ENCODE results near the gene LBHD1. TPM values are rescaled to one million over a fixed set of nuclear protein-coding genes. Genes with fewer than 3 reads are reported as not detected.
"Not testable (repeated sequence)": the region's sequence is repeated elsewhere in the genome, so short reads cannot be mapped to it uniquely, and the experiment has no call there.

The LBHD1 gene
- 1 to 10 TPM; 4.9 to 9.5 (median 8.8) TPM for polyA plus RNA-seq (ENCODE audit: insufficient read depth in 1 of 5, insufficient read length in 5 of 5, low replicate concordance in 1 of 5)
- long read RNA-seq, donor 1, partial matches to known transcripts, result 0 of 2 reads
- long read RNA-seq, donor 1, other reads (novel, unspliced or antisense), result 0 of 2 reads
- long read RNA-seq, donor 2, partial matches to known transcripts, result 0 of 1 reads
- long read RNA-seq, donor 2, other reads (novel, unspliced or antisense), result 0 of 1 reads
- long read RNA-seq, donor 3, partial matches to known transcripts, result 0 of 1 reads
- long read RNA-seq, donor 3, other reads (novel, unspliced or antisense), result 0 of 1 reads
- long read RNA-seq, donor 4, partial matches to known transcripts, result 10 of 10 reads
- long read RNA-seq, donor 4, other reads (novel, unspliced or antisense), result 0 of 10 reads
- long read RNA-seq, donor 5, result 0 reads
- long read RNA-seq, donor 6, partial matches to known transcripts, result 5 of 6 reads
- long read RNA-seq, donor 6, other reads (novel, unspliced or antisense), result 0 of 6 reads
- long read RNA-seq, donor 7, partial matches to known transcripts, result 0 of 7 reads
- long read RNA-seq, donor 7, other reads (novel, unspliced or antisense), result 6 of 7 reads
- long read RNA-seq, donor 8, result 0 reads

- DNase-seq, result peak; percentile 74 to 81
Measured at GRCh38 chr11:62671608-62672389, at the start of gene LBHD1, which contains the start of gene UQCC3. TSS of gene LBHD1 (minus strand) at chr11:62672267. CDS start at chr11:62670031, 2,236 bp downstream. TSS of gene UQCC3 (plus strand) at chr11:62671673. CDS start at chr11:62671746, 73 bp downstream.

DNA sequence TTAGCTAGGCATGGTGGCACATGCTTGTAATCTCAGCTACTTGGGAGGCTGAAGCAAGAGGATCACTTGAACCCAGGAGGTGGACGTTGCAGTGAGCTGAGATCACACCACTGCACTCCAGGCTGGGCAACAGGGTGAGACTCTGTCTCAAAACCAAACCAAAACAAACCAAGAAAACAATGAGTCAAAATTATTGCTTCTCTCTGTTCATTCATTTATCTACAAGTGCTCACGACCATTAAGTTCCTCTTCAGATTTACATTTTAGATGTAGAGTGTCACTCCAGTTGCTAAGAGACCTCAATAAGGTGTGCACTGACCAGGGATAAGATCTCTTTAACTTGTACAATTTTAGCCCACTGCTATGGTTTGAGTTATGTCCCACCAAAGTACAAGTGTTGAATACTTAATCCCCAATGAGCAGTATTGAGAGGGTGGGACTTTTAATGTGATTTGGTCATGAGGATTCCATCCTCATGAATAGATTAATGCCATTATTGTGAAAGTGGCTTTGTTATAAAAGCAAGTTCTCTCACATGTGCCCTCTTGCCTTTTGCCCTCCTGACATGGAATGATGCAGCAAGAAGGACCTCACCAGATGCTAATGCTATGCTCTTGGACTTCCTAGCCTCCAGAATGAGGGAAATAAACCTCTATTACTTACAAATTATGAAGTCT, 47.4 kb upstream of the LBHD1 start:
- no peak for DNase-seq

- DNase-seq, result no peak
Measured at GRCh38 chr11:62716816-62717215, 44.7 kb upstream of the LBHD1 start.

DNA sequence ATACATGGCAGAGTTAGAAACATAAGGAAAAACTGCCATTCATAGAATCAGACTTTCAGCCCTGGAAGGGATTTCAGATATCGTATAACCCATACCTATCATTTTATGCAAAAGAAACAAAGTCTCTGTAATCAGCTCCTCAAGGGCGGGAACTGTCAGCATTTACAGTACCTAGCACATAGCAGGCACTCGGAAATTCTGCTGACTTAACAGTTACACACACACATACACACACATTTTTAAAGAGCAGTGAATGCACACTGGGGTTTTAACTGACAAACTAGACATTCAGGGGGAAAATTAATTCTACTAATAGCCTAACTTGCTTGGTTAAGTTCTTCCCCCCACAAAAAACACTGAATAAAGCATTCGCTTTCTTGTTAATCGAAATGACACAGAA, 44.1 kb upstream of the LBHD1 start:
- DNase-seq, result no peak

DNA sequence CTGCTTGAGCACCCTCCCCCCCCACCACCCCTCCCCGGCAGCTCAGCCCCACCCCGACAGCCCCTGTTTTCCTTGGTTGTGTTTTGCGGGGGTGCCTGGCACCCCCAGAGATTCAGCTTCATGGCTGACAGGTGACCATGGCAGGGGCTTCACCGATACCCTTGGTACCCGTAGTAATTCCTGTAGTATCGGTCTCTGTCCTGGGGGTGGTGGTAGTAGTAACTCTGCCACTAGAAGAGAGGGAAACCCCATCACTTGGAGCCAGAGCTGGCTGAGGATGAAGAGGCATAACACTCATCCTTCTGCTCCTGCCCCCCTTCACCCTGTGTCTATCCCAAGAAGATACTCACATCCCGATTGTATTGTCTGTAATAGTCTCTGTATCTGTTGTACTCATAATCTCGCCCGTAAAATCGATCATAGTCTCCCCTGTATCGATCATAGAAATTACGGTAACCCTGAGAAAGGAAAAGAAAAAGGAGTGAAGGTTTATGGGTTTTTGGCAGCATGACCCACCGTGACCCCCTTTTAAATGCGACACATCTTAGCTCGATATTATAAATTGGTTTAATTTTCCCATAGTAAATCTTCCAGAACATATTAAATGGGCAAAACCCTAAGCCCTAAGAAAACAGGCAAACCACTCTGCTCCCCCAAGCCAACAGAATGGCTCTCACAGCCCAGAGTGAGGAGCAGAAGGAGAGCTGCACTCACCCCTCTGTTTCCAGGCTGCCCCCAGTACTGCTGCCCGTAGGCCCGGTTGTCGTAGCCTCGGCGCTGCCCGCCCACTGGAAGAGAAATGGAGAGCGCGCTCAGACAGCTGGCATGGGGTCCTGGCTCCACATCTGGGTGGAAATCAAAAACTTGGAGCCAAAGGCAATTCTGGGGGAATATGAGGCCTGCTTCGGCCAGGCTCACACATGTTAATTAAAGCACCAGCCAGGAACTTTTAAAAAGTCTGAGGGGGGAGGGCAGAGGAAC, 43.4 kb upstream of the LBHD1 start:
- no peak for DNase-seq

- DNase-seq, result no peak
Measured at GRCh38 chr11:62713343-62713742, 41.3 kb upstream of the LBHD1 start.

DNA sequence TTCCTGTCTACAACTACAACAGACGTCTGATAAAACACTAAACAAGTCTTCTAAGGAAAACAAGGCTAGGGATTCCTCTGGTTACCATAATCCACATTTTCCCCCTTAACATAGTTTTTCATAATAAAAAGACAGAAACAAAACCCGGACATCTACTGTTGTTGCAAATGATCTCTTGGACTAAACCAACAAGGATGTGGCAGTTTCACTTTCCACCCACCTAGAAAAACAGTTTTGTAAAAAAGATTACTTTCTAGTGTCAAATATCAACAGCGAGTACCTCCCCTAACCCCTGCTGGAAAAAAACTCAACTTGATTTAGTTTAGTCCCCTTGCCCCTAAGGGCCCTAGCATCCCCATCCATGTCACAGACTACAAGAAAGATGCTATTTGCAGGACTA, 40.8 kb upstream of the LBHD1 start:
- DNase-seq, result no peak

DNA sequence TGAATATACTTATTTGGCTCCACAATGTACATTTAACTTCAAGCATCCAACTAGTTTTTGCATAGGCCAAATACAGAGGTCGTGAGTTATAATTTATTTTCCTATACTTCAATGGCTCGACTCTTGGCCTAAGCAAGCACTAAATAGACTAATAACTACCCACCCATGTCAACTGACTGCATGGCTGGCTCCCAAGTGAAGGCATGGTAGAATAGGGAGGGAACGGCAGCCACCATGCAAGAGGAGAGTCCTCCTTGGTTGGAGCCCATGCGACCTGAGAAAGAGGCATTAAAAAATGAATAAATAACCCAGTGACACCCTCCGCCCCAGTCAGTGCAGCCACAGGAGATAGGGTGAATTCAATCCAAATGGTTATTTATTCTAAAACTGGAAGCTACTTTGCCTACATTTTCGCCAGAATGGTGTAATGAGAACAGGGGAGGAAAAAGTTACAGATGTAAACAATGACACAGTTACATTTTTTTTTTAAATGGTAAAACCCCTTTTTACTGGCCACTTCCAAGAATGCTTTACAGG, 40.3 kb upstream of the LBHD1 start:
- DNase-seq, result no peak

DNA sequence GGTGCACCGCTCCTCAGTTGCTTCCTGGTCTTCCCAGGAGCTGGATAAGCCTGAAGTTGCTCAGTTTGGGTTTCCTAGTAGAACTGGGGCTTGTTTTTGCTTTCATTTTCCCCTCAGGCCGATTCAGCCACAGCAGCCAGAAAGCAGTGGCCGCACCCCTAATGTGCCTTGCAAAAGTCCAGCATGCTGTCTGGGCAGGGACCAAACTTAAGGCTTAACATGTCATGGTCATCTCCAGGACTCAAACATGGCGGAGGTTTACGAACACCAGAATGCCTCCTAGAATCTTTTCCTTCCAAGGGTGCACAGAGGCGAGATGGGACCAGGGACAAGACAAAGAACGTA, 37.9 kb upstream of the LBHD1 start:
- no peak for DNase-seq

DNA sequence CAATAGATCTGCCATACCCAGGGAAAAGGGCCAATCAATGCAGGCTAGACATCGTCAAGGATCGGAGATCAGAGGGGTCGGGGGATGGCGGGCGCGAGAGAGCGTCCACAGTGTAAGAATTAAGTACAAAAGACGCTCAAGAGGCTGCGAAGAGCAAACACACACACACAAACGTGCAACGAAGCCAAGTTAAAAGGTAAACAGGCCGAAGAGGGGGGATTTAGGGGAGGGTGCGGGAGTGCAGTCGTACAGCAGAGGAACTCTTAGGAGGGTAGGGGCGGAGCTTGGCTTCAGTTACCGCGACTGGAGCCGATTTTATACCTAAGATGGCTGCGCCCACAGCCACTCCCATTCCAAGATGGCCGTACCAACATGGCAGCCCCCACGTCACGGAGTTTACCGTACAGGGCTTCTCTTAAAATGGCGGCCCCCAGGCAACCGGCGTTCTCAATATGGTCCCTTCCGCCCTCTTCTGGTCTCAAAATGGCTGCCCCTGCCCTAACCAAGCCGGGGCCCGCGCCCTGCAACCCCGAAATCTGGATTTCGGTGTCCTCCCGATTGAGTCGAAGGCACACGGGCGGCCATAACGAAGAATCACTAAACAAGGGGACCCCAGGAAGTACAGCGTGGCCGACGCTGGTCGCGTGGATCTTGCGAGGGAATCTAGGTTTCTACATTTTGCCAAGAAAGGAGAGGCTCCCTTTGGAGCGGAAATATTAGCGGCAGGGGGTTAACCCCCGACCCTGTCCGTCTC, 37.4 kb upstream of the LBHD1 start:
- peak; percentile 96 to 98 for DNase-seq

GRCh38 chr11:62708793-62709192, 36.7 kb upstream of the LBHD1 start:
- no peak for DNase-seq

DNA sequence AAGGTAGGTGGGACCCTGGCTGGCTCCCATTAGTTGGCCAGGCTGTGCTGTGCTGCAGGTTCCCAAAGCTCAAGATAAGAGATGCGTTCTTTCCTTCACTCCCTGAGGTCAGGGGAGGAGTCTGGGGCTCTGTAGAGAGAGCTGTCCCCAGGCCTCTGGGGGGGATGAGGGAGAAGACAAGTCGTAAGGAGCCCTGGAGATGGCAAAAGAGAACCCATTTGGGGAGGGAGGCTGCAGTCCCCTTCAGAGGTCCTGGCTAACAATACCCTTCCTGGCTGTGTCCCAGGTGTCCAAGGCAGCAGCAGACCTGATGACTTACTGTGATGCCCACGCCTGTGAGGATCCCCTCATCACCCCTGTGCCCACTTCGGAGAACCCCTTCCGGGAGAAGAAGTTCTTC, 36.3 kb upstream of the LBHD1 start:
- DNase-seq, result no peak

DNA sequence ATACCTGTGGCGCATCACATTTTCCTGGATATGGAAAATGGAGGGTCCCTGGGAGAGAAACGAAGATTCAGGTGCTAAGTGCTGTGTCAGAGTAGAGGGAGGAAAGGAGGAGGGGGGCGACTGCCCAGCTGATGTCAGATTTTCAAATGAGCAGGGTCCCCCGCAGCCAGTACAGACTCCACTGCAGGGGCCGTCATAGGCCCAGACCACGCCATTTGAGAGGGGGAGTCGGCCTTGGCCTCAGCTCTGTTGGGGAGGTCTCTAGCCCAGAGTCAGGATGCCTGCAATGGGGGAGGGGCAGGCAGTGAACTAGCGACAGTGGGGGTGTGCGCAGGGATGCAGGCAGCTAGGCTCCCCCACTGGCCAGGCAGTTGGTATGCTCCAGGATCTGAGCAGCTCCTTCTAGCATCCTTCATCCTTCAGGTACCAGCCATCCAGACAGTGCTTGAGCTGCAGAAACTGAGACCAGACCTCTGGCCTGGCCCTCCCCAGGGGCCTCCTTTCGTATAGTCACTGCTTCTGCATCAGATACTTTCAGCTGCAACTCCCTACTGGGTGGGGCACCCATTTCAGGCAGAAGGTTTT, 35.3 kb upstream of the LBHD1 start, which contains the start of the genes BSCL2 and GNG3:
Gene BSCL2, minus strand, starts transcription at position 148 of the 585 bp plus-strand sequence. CDS start 229 bp downstream, outside the sequence.
Gene GNG3, plus strand, starts transcription at position 400 of the 585 bp plus-strand sequence. CDS start 620 bp downstream, outside the sequence.
- DNase-seq, result no peak

DNA sequence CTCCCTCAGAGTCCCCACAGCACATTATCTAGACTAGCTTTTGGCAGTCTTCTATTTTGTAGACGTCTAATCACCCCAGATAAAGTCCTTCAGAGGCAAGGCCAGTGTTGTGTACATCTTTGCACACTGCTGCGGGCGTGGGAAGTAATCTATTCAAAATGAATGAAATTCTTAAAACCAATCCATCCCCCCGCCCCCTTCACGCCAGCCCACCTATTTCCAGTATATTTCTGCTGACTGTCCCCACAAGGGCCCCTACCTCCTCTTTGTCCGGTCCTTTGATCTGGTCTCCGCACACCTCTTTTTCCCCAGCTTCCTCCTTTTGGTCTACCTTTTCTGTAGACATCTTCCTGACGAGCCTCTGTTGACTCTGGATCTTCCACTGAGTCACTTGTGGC, 34.8 kb upstream of the LBHD1 start:
- DNase-seq, result no peak

GRCh38 chr11:62705880-62706849, 34.1 kb upstream of the LBHD1 start:
- DNase-seq, result peak; percentile 91 to 92

DNA sequence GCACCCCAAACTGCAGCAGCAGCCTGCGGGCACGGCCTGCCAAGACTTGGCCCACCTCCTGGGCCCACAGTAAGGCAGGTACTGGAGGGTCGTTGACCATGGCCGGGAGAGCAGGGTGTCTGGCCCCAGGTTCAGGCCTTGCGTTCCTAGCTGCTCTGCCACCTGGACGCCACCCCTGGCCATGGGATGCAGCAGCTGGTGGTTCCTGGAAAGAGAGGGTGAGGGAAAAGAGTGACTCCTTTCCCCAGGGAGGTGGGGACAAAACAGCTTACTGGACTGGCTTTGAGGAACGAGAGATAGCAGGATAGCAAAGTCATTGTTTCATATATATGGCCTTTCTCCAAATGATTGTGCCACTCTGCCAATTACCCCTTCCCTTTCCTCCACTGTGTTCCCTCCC, 33.3 kb upstream of the LBHD1 start:
- DNase-seq, result no peak

- not testable (repeated sequence) for DNase-seq
Measured at GRCh38 chr11:62703921-62704320, 31.9 kb upstream of the LBHD1 start.

DNA sequence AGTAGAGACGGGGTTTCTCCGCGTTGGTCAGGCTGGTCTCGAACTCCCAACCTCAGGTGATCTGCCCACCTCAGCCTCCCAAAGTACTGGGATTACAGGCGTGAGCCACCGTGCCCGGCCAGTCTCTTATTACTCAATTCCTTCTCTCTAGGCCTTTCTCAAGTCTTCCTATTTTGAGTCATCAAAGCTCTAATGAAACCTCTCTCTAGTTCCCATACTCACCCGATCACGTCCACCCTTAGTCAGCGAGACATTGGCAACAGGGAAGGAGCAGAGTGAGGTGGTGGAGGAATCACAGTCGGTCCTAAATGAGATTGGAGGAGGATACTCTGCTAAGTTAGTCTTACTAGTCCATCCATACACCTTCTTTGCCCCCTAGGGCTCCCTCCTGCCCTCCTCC, 30.2 kb upstream of the LBHD1 start:
- DNase-seq, result no peak
